Measurements from ENCODE around the gene ELMOD3. TPM values are rescaled to one million over a fixed set of nuclear protein-coding genes. Genes with fewer than 3 reads are reported as not detected.

Gene ELMOD3
- polyA plus RNA-seq, 1 of the 3 experiments (the other 2 are of a cell fraction), result 15.4 TPM

DNA sequence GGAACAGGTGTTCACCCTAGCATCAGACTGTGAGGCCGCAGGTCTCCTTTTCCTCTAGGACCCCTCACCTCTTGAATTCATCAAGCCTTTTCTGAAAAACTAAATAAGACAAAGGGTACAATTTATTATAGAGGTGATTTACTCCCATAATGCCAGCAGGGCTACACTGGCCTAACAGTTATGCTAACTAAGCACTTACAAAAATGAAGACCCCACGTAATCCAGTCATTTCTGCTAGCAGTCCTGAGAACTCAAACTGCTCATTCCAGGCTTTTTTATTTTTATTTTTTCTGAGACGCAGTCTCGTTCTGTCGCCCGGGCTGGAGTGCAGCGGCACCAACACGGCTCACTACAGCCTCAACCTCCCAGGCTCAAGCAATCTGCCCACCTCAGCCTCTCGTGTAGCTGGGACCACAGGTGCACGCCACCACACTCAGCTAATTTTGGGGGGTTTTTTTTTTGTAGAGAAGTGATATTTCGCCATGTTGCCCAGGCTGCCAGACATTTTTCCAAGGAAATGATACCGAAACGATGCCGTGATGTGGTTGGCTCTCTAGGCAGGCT is 41.4 kb downstream of the ELMOD3 start:
- Histone ChIP-seq H3K4me1 (ENCODE audit: control insufficient read depth in 1 of 2, insufficient read depth in 2 of 2, low read depth in 1 of 2, low read length in 1 of 2) (peaks cover 0 to 23% of the 10 kb centered on the region in 2 experiments; a peak in 1 of 4 replicates), H3K4me2 (no peak overlapping the region), H3K4me3 (ENCODE audit: low read depth in 2 of 2, low read length in 1 of 2) (no peak overlapping the region), H3K27ac (ENCODE audit: low read depth in 2 of 2, low read length in 1 of 2) (no peak overlapping the region), H3K9me2 (no peaks in the 10 kb centered on the region), H3K36me3 (replicated peaks in 1 of 2; ENCODE audit: control insufficient read depth in 1 of 2, insufficient read depth in 2 of 2, low read length in 1 of 2) (no peaks in the 10 kb centered on the region), H3K79me2 (ENCODE audit: insufficient read depth) (no peaks in the 10 kb centered on the region), H2AFZ (ENCODE audit: low read depth) (no peak overlapping the region), H3K9ac (no peak overlapping the region), H4K20me1 (ENCODE audit: insufficient read depth) (no peaks in the 10 kb centered on the region), H3F3A (replicated peaks; ENCODE audit: insufficient read depth) (no peaks in the 10 kb centered on the region), H3K27me3 (ENCODE audit: insufficient read depth) (no peaks in the 10 kb centered on the region), H3K9me3 (no peaks in the 10 kb centered on the region)
- POLR2A ChIA-PET, result no interaction called here
- DNase-seq, result no peak
- no peak for TF ChIP-seq RFX5 (IDR thresholded peaks at IDR 0.05; ENCODE audit: low read length)
- TF ChIP-seq NFIC (IDR thresholded peaks at IDR 0.05; ENCODE audit: borderline replicate concordance), result no peak
- TF ChIP-seq NRF1 (IDR thresholded peaks at IDR 0.05; ENCODE audit: low read depth, low read length), result no peak
- TF ChIP-seq MXI1 (IDR thresholded peaks at IDR 0.05; ENCODE audit: low read depth, low read length), result no peak
- TF ChIP-seq, protein P1, sequence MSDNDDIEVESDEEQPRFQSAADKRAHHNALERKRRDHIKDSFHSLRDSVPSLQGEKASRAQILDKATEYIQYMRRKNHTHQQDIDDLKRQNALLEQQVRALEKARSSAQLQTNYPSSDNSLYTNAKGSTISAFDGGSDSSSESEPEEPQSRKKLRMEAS (IDR thresholded peaks at IDR 0.05; ENCODE audit: low read depth), result no peak
- no peak for TF ChIP-seq EZH2phosphoT487 (IDR thresholded peaks at IDR 0.05; ENCODE audit: borderline replicate concordance, low read depth)
- TF ChIP-seq GABPA (IDR thresholded peaks at IDR 0.05; ENCODE audit: low read depth), result no peak
- TF ChIP-seq EP300 (IDR thresholded peaks at IDR 0.05; ENCODE audit: borderline replicate concordance in 1 of 2, low read depth in 1 of 2, low read length in 1 of 2), result no peak
- TF ChIP-seq TCF12 (IDR thresholded peaks at IDR 0.05), result no peak
- TF ChIP-seq, protein P2, sequence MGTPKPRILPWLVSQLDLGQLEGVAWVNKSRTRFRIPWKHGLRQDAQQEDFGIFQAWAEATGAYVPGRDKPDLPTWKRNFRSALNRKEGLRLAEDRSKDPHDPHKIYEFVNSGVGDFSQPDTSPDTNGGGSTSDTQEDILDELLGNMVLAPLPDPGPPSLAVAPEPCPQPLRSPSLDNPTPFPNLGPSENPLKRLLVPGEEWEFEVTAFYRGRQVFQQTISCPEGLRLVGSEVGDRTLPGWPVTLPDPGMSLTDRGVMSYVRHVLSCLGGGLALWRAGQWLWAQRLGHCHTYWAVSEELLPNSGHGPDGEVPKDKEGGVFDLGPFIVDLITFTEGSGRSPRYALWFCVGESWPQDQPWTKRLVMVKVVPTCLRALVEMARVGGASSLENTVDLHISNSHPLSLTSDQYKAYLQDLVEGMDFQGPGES (IDR thresholded peaks at IDR 0.05; ENCODE audit: low read depth, low read length), result no peak
- TF ChIP-seq RCOR1 (IDR thresholded peaks at IDR 0.05; ENCODE audit: low read length), result no peak
- TF ChIP-seq TEAD4 (IDR thresholded peaks at IDR 0.05; ENCODE audit: borderline replicate concordance, insufficient read depth), result no peak
- TF ChIP-seq, protein P3, sequence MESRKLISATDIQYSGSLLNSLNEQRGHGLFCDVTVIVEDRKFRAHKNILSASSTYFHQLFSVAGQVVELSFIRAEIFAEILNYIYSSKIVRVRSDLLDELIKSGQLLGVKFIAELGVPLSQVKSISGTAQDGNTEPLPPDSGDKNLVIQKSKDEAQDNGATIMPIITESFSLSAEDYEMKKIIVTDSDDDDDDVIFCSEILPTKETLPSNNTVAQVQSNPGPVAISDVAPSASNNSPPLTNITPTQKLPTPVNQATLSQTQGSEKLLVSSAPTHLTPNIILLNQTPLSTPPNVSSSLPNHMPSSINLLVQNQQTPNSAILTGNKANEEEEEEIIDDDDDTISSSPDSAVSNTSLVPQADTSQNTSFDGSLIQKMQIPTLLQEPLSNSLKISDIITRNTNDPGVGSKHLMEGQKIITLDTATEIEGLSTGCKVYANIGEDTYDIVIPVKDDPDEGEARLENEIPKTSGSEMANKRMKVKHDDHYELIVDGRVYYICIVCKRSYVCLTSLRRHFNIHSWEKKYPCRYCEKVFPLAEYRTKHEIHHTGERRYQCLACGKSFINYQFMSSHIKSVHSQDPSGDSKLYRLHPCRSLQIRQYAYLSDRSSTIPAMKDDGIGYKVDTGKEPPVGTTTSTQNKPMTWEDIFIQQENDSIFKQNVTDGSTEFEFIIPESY (IDR thresholded peaks at IDR 0.05; ENCODE audit: borderline replicate concordance, low read depth), result no peak
- no peak for TF ChIP-seq POLR2AphosphoS5 (IDR thresholded peaks at IDR 0.05; ENCODE audit: low read depth, low read length)
- no peak for TF ChIP-seq FOXM1 (IDR thresholded peaks at IDR 0.05; ENCODE audit: low read depth)
- TF ChIP-seq YY1 (IDR thresholded peaks at IDR 0.05; ENCODE audit: low read depth), result no peak
- no peak for TF ChIP-seq JUND (IDR thresholded peaks at IDR 0.05)
- TF ChIP-seq, protein P4, sequence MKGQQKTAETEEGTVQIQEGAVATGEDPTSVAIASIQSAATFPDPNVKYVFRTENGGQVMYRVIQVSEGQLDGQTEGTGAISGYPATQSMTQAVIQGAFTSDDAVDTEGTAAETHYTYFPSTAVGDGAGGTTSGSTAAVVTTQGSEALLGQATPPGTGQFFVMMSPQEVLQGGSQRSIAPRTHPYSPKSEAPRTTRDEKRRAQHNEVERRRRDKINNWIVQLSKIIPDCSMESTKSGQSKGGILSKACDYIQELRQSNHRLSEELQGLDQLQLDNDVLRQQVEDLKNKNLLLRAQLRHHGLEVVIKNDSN (IDR thresholded peaks at IDR 0.05; ENCODE audit: borderline replicate concordance, low read depth), result no peak
- TF ChIP-seq, protein P5, sequence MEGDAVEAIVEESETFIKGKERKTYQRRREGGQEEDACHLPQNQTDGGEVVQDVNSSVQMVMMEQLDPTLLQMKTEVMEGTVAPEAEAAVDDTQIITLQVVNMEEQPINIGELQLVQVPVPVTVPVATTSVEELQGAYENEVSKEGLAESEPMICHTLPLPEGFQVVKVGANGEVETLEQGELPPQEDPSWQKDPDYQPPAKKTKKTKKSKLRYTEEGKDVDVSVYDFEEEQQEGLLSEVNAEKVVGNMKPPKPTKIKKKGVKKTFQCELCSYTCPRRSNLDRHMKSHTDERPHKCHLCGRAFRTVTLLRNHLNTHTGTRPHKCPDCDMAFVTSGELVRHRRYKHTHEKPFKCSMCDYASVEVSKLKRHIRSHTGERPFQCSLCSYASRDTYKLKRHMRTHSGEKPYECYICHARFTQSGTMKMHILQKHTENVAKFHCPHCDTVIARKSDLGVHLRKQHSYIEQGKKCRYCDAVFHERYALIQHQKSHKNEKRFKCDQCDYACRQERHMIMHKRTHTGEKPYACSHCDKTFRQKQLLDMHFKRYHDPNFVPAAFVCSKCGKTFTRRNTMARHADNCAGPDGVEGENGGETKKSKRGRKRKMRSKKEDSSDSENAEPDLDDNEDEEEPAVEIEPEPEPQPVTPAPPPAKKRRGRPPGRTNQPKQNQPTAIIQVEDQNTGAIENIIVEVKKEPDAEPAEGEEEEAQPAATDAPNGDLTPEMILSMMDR (IDR thresholded peaks at IDR 0.05), result no peak
- WGBS (ENCODE audit: low lambda C conversion rate), result 92% methylated on average over 14 of the region's 14 CpGs
- CTCF ChIA-PET, result no interaction called here
